Mesenchymal stem cell (in vitro differentiated cells and primary cell): ENCODE measurements around the gene FBP1.
A peak's percentile ranks its signal among the peaks of the same experiment; 100 is the strongest.
"Not testable (repeated sequence)": the region's sequence is repeated elsewhere in the genome, so short reads cannot be mapped to it uniquely, and the experiment has no call there.

Source experiments
- DNase-seq: peaks from one replicate; pipeline ENCODE4 v3.0.0-alpha.2; 2013
- H2AFZ ChIP-seq: one replicate; pipeline ENCODE4 v1.6.1; 2013; ENCODE audit warnings: low read depth, mild to moderate bottlenecking, control low read depth, inconsistent platforms, low read length, moderate library complexity
- H2AK5ac ChIP-seq: 2 replicates; pipeline ENCODE4 v1.6.1; 2013; ENCODE audit warnings: low read length, moderate library complexity, mild to moderate bottlenecking, inconsistent platforms; ENCODE audit not compliant: severe bottlenecking
- H2BK120ac ChIP-seq: one replicate; pipeline ENCODE4 v1.6.1; 2013; ENCODE audit warnings: low read depth, mild to moderate bottlenecking, inconsistent platforms, low read length, moderate library complexity
- H2BK12ac ChIP-seq, 2 experiments: one replicate each; pipeline ENCODE4 v1.6.1; 2013; ENCODE audit warnings: inconsistent platforms in 2 of 2, low read length in 2 of 2, mild to moderate bottlenecking in 2 of 2, moderate library complexity in 2 of 2, control low read depth in 1 of 2
- H2BK15ac ChIP-seq: one replicate; pipeline ENCODE4 v1.6.1; 2013; ENCODE audit warnings: mild to moderate bottlenecking, low read depth, inconsistent platforms; ENCODE audit not compliant: poor library complexity, severe bottlenecking
- H2BK5ac ChIP-seq: 2 replicates; pipeline ENCODE4 v1.6.1; 2013; ENCODE audit warnings: low read depth, mild to moderate bottlenecking, low read length, control low read depth, inconsistent platforms; ENCODE audit not compliant: poor library complexity, severe bottlenecking
- H3K14ac ChIP-seq, 2 experiments: one replicate each; pipeline ENCODE4 v1.6.1; 2013; ENCODE audit warnings: inconsistent platforms in 2 of 2, low read length in 2 of 2, control low read depth in 1 of 2, mild to moderate bottlenecking in 1 of 2, moderate library complexity in 1 of 2
- H3K18ac ChIP-seq, 2 experiments: one replicate each; pipeline ENCODE4 v1.6.1; 2013; ENCODE audit warnings: inconsistent platforms in 2 of 2, low read length in 2 of 2, control low read depth in 1 of 2, low read depth in 1 of 2, mild to moderate bottlenecking in 1 of 2
- H3K23ac ChIP-seq, 2 experiments: one replicate each; pipeline ENCODE4 v1.6.1; 2013; ENCODE audit warnings: inconsistent platforms in 2 of 2, low read length in 2 of 2, mild to moderate bottlenecking in 2 of 2, moderate library complexity in 2 of 2, control low read depth in 1 of 2
- H3K27ac ChIP-seq: 2 replicates; pipeline ENCODE4 v1.5.1; 2013; ENCODE audit warnings: mild to moderate bottlenecking, moderate library complexity, low read length, control low read depth, inconsistent platforms; ENCODE audit not compliant: poor library complexity, severe bottlenecking
- H3K27me3 ChIP-seq, 2 experiments: 2 replicates each; pipeline versions ENCODE4 v1.6.1 to v1.7.0; 2013; ENCODE audit warnings: low read length in 2 of 2, mild to moderate bottlenecking in 2 of 2, moderate library complexity in 2 of 2, control low read depth in 1 of 2, inconsistent platforms in 1 of 2; ENCODE audit not compliant: control insufficient read depth in 1 of 2, insufficient read depth in 1 of 2
- H3K36me3 ChIP-seq, 2 experiments: 2 replicates each; pipeline versions ENCODE4 v1.6.1 to v1.7.0; 2013; ENCODE audit warnings: low read length in 2 of 2, control low read depth in 1 of 2, inconsistent platforms in 1 of 2, low read depth in 1 of 2, mild to moderate bottlenecking in 1 of 2; ENCODE audit not compliant: insufficient read depth in 2 of 2, control insufficient read depth in 1 of 2
- H3K4ac ChIP-seq, 2 experiments: one replicate each; pipeline ENCODE4 v1.6.1; 2013; ENCODE audit warnings: inconsistent platforms in 2 of 2, low read length in 2 of 2, mild to moderate bottlenecking in 2 of 2, moderate library complexity in 2 of 2, control low read depth in 1 of 2, low read depth in 1 of 2
- H3K4me1 ChIP-seq: 2 replicates; pipeline ENCODE4 v1.6.1; 2013; ENCODE audit warnings: low read depth, low read length, control low read depth; ENCODE audit not compliant: control insufficient read depth, insufficient read depth
- H3K4me2 ChIP-seq: 2 replicates; pipeline ENCODE4 v1.6.1; 2013; ENCODE audit warnings: low read length, mild to moderate bottlenecking, inconsistent platforms; ENCODE audit not compliant: poor library complexity, severe bottlenecking
- H3K4me3 ChIP-seq, 2 experiments: 2 replicates each; pipeline versions ENCODE4 v1.5.1 to v1.7.0; 2013; ENCODE audit warnings: low read length in 2 of 2, mild to moderate bottlenecking in 2 of 2, control low read depth in 1 of 2, low read depth in 1 of 2; ENCODE audit not compliant: insufficient read depth in 1 of 2
- H3K79me1 ChIP-seq: replicated peaks from 2 replicates; pipeline ENCODE4 v1.6.1; 2013; ENCODE audit warnings: mild to moderate bottlenecking, control low read depth, low read length, inconsistent platforms; ENCODE audit not compliant: poor library complexity, severe bottlenecking
- H3K9ac ChIP-seq: 2 replicates; pipeline ENCODE4 v1.7.0; 2013; ENCODE audit warnings: mild to moderate bottlenecking, low read length, moderate library complexity
- H3K9me3 ChIP-seq: 2 replicates; pipeline ENCODE4 v1.7.0; 2013; ENCODE audit warnings: mild to moderate bottlenecking, low read length; ENCODE audit not compliant: control insufficient read depth
- H4K8ac ChIP-seq: one replicate; pipeline ENCODE4 v1.6.1; 2013; ENCODE audit warnings: inconsistent platforms, mild to moderate bottlenecking, low read length, moderate library complexity
- H4K91ac ChIP-seq: one replicate; pipeline ENCODE4 v1.6.1; 2013; ENCODE audit warnings: mild to moderate bottlenecking, low read length, inconsistent platforms
- WGBS: methylation state at CpG from one replicate; pipeline ENCODE4 v1.1.7; 2013; ENCODE audit warnings: mixed read lengths; 5-methylcytosine and 5-hydroxymethylcytosine counted together

Gene FBP1

GRCh38 chr9:94591876-94592275, 47.4 kb downstream of the FBP1 start:
- H3K4me3 ChIP-seq = no peak overlapping the region
- no peaks in the 10 kb centered on the region for H3K79me1 ChIP-seq
- no peak for DNase-seq

GRCh38 chr9:94591046-94591545, 48.2 kb downstream of the FBP1 start:
- not testable (repeated sequence) for H2BK15ac ChIP-seq, H4K91ac ChIP-seq, H2AK5ac ChIP-seq, H3K36me3 ChIP-seq, H2BK120ac ChIP-seq, H4K8ac ChIP-seq, H3K23ac ChIP-seq, H3K4me2 ChIP-seq, H3K4me3 ChIP-seq, DNase-seq, H3K4me1 ChIP-seq, H2BK5ac ChIP-seq, H3K9me3 ChIP-seq, H3K79me1 ChIP-seq, H3K14ac ChIP-seq, H3K4ac ChIP-seq, H2AFZ ChIP-seq, H3K27ac ChIP-seq, H2BK12ac ChIP-seq, H3K9ac ChIP-seq, H3K18ac ChIP-seq
- H3K27me3 ChIP-seq = peaks cover 14 to 17% of the 10 kb centered on the region in 2 experiments
- WGBS = 93% methylated on average over 24 of the region's 38 CpGs

More at GRCh38 chr9:94591876-94592275, 47.4 kb downstream of the FBP1 start:
- peaks cover 2% of the 10 kb centered on the region for H3K4me1 ChIP-seq
- H3K23ac ChIP-seq = no peak overlapping the region
- no peak overlapping the region for H3K9ac ChIP-seq
- no peak overlapping the region for H4K8ac ChIP-seq
- H2BK15ac ChIP-seq = no peak overlapping the region
- H3K18ac ChIP-seq = no peak overlapping the region
- no peak overlapping the region for H2AK5ac ChIP-seq
- no peak overlapping the region for H2BK5ac ChIP-seq
- no peaks in the 10 kb centered on the region for H3K36me3 ChIP-seq
- no peak overlapping the region for H3K14ac ChIP-seq
- H3K9me3 ChIP-seq = no peaks in the 10 kb centered on the region
- H3K27me3 ChIP-seq = peaks cover 14 to 17% of the 10 kb centered on the region in 2 experiments
- no peak overlapping the region for H2BK120ac ChIP-seq
- no peak overlapping the region for H2BK12ac ChIP-seq
- H3K4ac ChIP-seq = no peak overlapping the region
- H3K4me2 ChIP-seq = no peak overlapping the region
- H3K27ac ChIP-seq = no peak overlapping the region
- 91% methylated on average over 7 of the region's 8 CpGs for WGBS
- H4K91ac ChIP-seq = no peak overlapping the region
- no peak overlapping the region for H2AFZ ChIP-seq

- Histone ChIP-seq H2BK120ac (no peak overlapping the region), H3K79me1 (no peaks in the 10 kb centered on the region), H3K4me3 (no peak overlapping the region), H3K27ac (no peak overlapping the region), H4K8ac (no peak overlapping the region), H2AK5ac (no peak overlapping the region), H3K9me3 (no peaks in the 10 kb centered on the region), H3K23ac (no peak overlapping the region), H3K9ac (no peak overlapping the region), H2BK15ac (no peak overlapping the region), H3K14ac (no peak overlapping the region), H3K4me1 (peaks cover 6% of the 10 kb centered on the region), H3K18ac (no peak overlapping the region), H2BK5ac (no peak overlapping the region), H3K36me3 (no peaks in the 10 kb centered on the region), H2AFZ (no peak overlapping the region), H3K4ac (no peak overlapping the region), H3K27me3 (peaks cover 5 to 15% of the 10 kb centered on the region in 2 experiments), H2BK12ac (no peak overlapping the region), H4K91ac (no peak overlapping the region), H3K4me2 (no peak overlapping the region)
- DNase-seq = no peak
- WGBS = 88% methylated on average over 9 of the region's 9 CpGs
Observed at GRCh38 chr9:94588681-94589080, 50.6 kb downstream of the FBP1 start.

GRCh38 chr9:94586814-94587213, 52.5 kb downstream of the FBP1 start:
- H2BK5ac ChIP-seq = no peak overlapping the region
- peak overlapping the region; percentile 54 for H3K9ac ChIP-seq
- peaks cover 6% of the 10 kb centered on the region for H3K4me1 ChIP-seq
- no peaks in the 10 kb centered on the region for H3K9me3 ChIP-seq
- no peak overlapping the region for H4K91ac ChIP-seq
- no peak overlapping the region for H2AFZ ChIP-seq
- H4K8ac ChIP-seq = no peak overlapping the region
- no peak overlapping the region for H3K14ac ChIP-seq
- H3K4ac ChIP-seq = no peak overlapping the region
- WGBS = 73% methylated on average over 9 of the region's 9 CpGs
- H3K4me2 ChIP-seq = peak overlapping the region; percentile 29
- H3K27ac ChIP-seq = peak overlapping the region; percentile 17
- DNase-seq = no peak
- no peak overlapping the region for H2BK120ac ChIP-seq
- H3K27me3 ChIP-seq = peaks cover 0 to 6% of the 10 kb centered on the region in 2 experiments
- H3K36me3 ChIP-seq = no peaks in the 10 kb centered on the region
- no peaks in the 10 kb centered on the region for H3K79me1 ChIP-seq
- peak overlapping the region in 1 of 2 experiments; percentile 61 for H3K4me3 ChIP-seq
- no peak overlapping the region for H2AK5ac ChIP-seq
- H3K23ac ChIP-seq = no peak overlapping the region
- no peak overlapping the region for H3K18ac ChIP-seq
- H2BK15ac ChIP-seq = no peak overlapping the region
- no peak overlapping the region for H2BK12ac ChIP-seq
